ENCODE data around the gene SPATA6L. TPM values are rescaled to one million over a fixed set of nuclear protein-coding genes. Genes with fewer than 3 reads are reported as not detected.

Gene SPATA6L
- total RNA-seq, 1 donor from 2014 or later = 0.59 TPM

GRCh38 chr9:4563105-4563504 lies 103.2 kb downstream of the SPATA6L start:
- H3K9me3 Mint-ChIP-seq (ENCODE audit: unreplicated experiment) = no peaks in the 10 kb centered on the region
- H3K36me3 Mint-ChIP-seq (ENCODE audit: unreplicated experiment) = no peaks in the 10 kb centered on the region
- H3K4me1 Mint-ChIP-seq (ENCODE audit: low read depth, unreplicated experiment) = no peaks in the 10 kb centered on the region
- H3K27ac Mint-ChIP-seq (ENCODE audit: unreplicated experiment) = no peak overlapping the region
- DNase-seq = no peak
- H3K27me3 Mint-ChIP-seq (ENCODE audit: unreplicated experiment) = no peaks in the 10 kb centered on the region
- no peak overlapping the region for H3K4me3 Mint-ChIP-seq (ENCODE audit: unreplicated experiment)
- TF ChIP-seq, protein P1, sequence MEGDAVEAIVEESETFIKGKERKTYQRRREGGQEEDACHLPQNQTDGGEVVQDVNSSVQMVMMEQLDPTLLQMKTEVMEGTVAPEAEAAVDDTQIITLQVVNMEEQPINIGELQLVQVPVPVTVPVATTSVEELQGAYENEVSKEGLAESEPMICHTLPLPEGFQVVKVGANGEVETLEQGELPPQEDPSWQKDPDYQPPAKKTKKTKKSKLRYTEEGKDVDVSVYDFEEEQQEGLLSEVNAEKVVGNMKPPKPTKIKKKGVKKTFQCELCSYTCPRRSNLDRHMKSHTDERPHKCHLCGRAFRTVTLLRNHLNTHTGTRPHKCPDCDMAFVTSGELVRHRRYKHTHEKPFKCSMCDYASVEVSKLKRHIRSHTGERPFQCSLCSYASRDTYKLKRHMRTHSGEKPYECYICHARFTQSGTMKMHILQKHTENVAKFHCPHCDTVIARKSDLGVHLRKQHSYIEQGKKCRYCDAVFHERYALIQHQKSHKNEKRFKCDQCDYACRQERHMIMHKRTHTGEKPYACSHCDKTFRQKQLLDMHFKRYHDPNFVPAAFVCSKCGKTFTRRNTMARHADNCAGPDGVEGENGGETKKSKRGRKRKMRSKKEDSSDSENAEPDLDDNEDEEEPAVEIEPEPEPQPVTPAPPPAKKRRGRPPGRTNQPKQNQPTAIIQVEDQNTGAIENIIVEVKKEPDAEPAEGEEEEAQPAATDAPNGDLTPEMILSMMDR (IDR thresholded peaks at IDR 0.05; ENCODE audit: partially characterized antibody, unreplicated experiment) = no peak

DNA sequence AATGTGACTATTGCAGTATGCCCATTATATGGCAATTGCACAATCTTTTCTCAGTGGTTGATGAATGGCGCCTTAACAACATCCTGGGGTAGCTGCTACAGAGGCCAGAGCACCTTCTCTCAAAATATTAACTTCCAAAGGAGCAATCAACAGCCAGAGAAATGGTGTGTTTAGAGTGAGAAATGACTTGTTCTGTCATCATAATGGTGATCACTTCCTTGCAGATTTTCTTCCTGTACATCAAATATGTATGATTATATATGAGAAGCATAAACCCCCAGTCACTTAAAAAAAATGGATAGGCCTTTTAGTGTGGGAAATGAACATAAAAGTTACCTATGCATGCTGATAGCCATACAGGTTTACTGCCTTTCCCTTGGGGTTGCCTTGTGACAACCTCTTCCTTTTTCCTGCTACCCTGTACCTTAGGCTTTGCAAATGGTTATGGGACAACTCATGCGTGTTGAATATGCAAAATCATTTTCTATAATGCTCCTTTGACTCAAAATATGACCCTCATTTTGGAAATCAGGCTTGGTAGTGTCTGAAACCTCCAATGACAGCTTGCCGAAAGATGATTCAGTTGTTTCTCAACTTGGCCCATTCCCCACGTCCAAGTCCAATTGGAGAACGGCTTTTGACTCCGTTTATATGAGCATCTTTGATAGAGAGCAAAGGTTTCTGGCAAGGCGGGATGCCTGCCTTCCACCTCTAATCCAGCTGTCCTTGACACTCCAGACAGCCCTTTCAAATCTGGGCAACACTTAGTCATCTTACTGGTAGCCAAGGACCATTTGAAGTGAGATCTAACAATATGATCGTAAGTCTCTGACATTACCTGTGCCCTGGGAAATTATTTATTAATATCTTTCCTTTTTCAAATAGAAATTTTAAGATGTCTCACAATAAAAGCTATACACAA lies 106.8 kb downstream of the SPATA6L start:
- Mint-ChIP-seq H3K4me1 (ENCODE audit: low read depth, unreplicated experiment) (no peaks in the 10 kb centered on the region), H3K9me3 (ENCODE audit: unreplicated experiment) (no peaks in the 10 kb centered on the region), H3K4me3 (ENCODE audit: unreplicated experiment) (no peak overlapping the region), H3K27ac (ENCODE audit: unreplicated experiment) (no peak overlapping the region), H3K27me3 (ENCODE audit: unreplicated experiment) (no peaks in the 10 kb centered on the region), H3K36me3 (ENCODE audit: unreplicated experiment) (no peaks in the 10 kb centered on the region)
- no peak for DNase-seq
- TF ChIP-seq, protein P1 (IDR thresholded peaks at IDR 0.05; ENCODE audit: partially characterized antibody, unreplicated experiment) = no peak

GRCh38 chr9:4558371-4558998 lies 107.8 kb downstream of the SPATA6L start:
- TF ChIP-seq, protein P1 (IDR thresholded peaks at IDR 0.05; ENCODE audit: partially characterized antibody, unreplicated experiment) = no peak
- Mint-ChIP-seq H3K9me3 (ENCODE audit: unreplicated experiment) (no peaks in the 10 kb centered on the region), H3K4me1 (ENCODE audit: low read depth, unreplicated experiment) (no peaks in the 10 kb centered on the region), H3K27me3 (ENCODE audit: unreplicated experiment) (no peaks in the 10 kb centered on the region), H3K27ac (ENCODE audit: unreplicated experiment) (no peak overlapping the region), H3K4me3 (ENCODE audit: unreplicated experiment) (no peak overlapping the region), H3K36me3 (ENCODE audit: unreplicated experiment) (no peaks in the 10 kb centered on the region)
- no peak for DNase-seq

DNA sequence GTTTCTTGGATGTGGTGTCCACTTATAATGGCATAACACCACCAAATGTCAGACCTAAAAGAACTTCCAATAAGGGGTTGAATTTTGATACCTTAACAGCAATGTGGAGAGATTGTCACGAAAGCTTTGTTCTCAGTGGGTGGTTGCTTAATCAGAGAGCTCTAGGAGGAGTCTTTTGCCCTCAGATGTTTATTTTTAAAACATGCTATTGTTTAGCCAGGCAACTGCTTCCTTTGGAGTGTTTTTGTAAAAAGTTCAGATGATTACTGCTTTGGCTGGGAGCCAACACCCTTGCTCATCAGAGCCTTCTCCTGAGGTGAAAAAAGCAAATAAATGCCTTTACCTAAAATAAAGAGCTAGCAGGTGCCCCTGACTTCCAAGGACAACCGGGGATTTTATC lies 111.0 kb downstream of the SPATA6L start:
- Mint-ChIP-seq H3K4me3 (ENCODE audit: unreplicated experiment) (no peak overlapping the region), H3K4me1 (ENCODE audit: low read depth, unreplicated experiment) (no peaks in the 10 kb centered on the region), H3K9me3 (ENCODE audit: unreplicated experiment) (no peaks in the 10 kb centered on the region), H3K36me3 (ENCODE audit: unreplicated experiment) (no peaks in the 10 kb centered on the region), H3K27ac (ENCODE audit: unreplicated experiment) (no peak overlapping the region), H3K27me3 (ENCODE audit: unreplicated experiment) (no peaks in the 10 kb centered on the region)
- TF ChIP-seq, protein P1 (IDR thresholded peaks at IDR 0.05; ENCODE audit: partially characterized antibody, unreplicated experiment) = no peak
- DNase-seq = no peak

GRCh38 chr9:4553951-4554381 lies 112.3 kb downstream of the SPATA6L start:
- Mint-ChIP-seq H3K4me3 (ENCODE audit: unreplicated experiment) (no peak overlapping the region), H3K27me3 (ENCODE audit: unreplicated experiment) (no peaks in the 10 kb centered on the region)
- DNase-seq = no peak

More at GRCh38 chr9:4553951-4554381, 112.3 kb downstream of the SPATA6L start:
- H3K4me1 Mint-ChIP-seq (ENCODE audit: low read depth, unreplicated experiment) = no peaks in the 10 kb centered on the region
- H3K27ac Mint-ChIP-seq (ENCODE audit: unreplicated experiment) = no peak overlapping the region
- no peaks in the 10 kb centered on the region for H3K36me3 Mint-ChIP-seq (ENCODE audit: unreplicated experiment)
- TF ChIP-seq, protein P1 (IDR thresholded peaks at IDR 0.05; ENCODE audit: partially characterized antibody, unreplicated experiment) = no peak
- no peaks in the 10 kb centered on the region for H3K9me3 Mint-ChIP-seq (ENCODE audit: unreplicated experiment)
